ENCODE results near the gene OTOP3. TPM values are rescaled to one million over a fixed set of nuclear protein-coding genes. Genes with fewer than 3 reads are reported as not detected.
"Not testable (repeated sequence)": the region's sequence is repeated elsewhere in the genome, so short reads cannot be mapped to it uniquely, and the experiment has no call there.

The OTOP3 gene
- total RNA-seq, result not detected in 2 replicates

GRCh38 chr17:74935585-74936469, at the start of gene OTOP3:
Gene OTOP3, plus strand, starts transcription at chr17:74935898. Its CDS starts 24 bp downstream, at chr17:74935922.
- no peak for DNase-seq (ENCODE audit: low read depth)

- DNase-seq (ENCODE audit: low read depth), result no peak
Measured at GRCh38 chr17:74888469-74888868, 47.2 kb upstream of the OTOP3 start.

- DNase-seq (ENCODE audit: low read depth), result no peak
Measured at GRCh38 chr17:74890554-74890953, 45.1 kb upstream of the OTOP3 start.

GRCh38 chr17:74892013-74892841, 43.5 kb upstream of the OTOP3 start:
- DNase-seq (ENCODE audit: low read depth), result no peak

GRCh38 chr17:74892974-74893911, 42.5 kb upstream of the OTOP3 start, which contains the start of gene FADS6:
Gene FADS6, minus strand, starts transcription at chr17:74893633. Its CDS starts 38 bp downstream, at chr17:74893595.
- no peak for DNase-seq (ENCODE audit: low read depth)

- no peak for DNase-seq (ENCODE audit: low read depth)
Measured at GRCh38 chr17:74893936-74894671, 41.6 kb upstream of the OTOP3 start.

- no peak for DNase-seq (ENCODE audit: low read depth)
Measured at GRCh38 chr17:74898376-74898946, 37.2 kb upstream of the OTOP3 start.

GRCh38 chr17:74900208-74900607, 35.5 kb upstream of the OTOP3 start:
- DNase-seq (ENCODE audit: low read depth), result no peak

GRCh38 chr17:74901353-74902135, 34.2 kb upstream of the OTOP3 start:
- DNase-seq (ENCODE audit: low read depth), result no peak

- no peak for DNase-seq (ENCODE audit: low read depth)
Measured at GRCh38 chr17:74903034-74903433, 32.7 kb upstream of the OTOP3 start.

GRCh38 chr17:74903671-74904070, 32.0 kb upstream of the OTOP3 start:
- DNase-seq (ENCODE audit: low read depth), result no peak

- DNase-seq (ENCODE audit: low read depth), result no peak
Measured at GRCh38 chr17:74904687-74905409, 30.9 kb upstream of the OTOP3 start.

- not testable (repeated sequence) for DNase-seq (ENCODE audit: low read depth)
Measured at GRCh38 chr17:74906214-74906793, 29.4 kb upstream of the OTOP3 start.

- no peak for DNase-seq (ENCODE audit: low read depth)
Measured at GRCh38 chr17:74907012-74907411, 28.7 kb upstream of the OTOP3 start.

GRCh38 chr17:74909097-74909496, 26.6 kb upstream of the OTOP3 start:
- not testable (repeated sequence) for DNase-seq (ENCODE audit: low read depth)

- DNase-seq (ENCODE audit: low read depth), result not testable (repeated sequence)
Measured at GRCh38 chr17:74911423-74911822, 24.3 kb upstream of the OTOP3 start.

GRCh38 chr17:74916136-74916850, 19.4 kb upstream of the OTOP3 start:
- DNase-seq (ENCODE audit: low read depth), result no peak

- DNase-seq (ENCODE audit: low read depth), result no peak
Measured at GRCh38 chr17:74916851-74917199, 18.9 kb upstream of the OTOP3 start.
